ENCODE results near the gene CALU.

CALU gene

GRCh38 chr7:128815289-128815942 lies 76.3 kb downstream of the CALU start:
- peak; percentile 31 to 41 for DNase-seq

DNA sequence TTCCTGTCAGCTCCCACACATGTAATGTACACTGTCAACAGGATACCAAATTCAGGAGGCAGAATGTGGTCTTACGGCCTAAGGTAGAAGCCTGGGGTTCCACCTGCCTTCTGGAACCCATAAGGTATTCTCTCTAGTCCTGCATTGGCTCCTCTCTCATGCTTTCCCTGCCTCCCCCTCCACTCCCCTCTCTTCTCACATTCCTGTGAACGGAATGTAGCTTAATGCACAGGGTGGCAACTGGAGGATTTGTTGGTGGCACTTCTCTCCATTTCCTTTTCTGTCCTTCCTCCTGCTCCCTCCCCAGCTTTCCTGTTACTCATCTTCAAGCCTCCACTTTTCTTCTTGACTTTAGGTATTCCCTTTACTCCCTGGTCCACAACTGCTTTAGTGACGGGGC lies 79.5 kb downstream of the CALU start:
- DNase-seq: no peak
